PFSK-1 (cell line): Measurements from ENCODE around the gene DMPK.

Source experiments
- FOXP2 ChIP-seq: optimal IDR thresholded peaks from 2 replicates; pipeline ENCODE3; 2011; ENCODE audit warnings: borderline replicate concordance, control low read depth, inconsistent platforms; ENCODE audit not compliant: insufficient read depth; ENCODE audit errors: extremely low read length, extremely low read depth
- POLR2AphosphoS5 ChIP-seq: IDR thresholded peaks from 2 replicates; pipeline ENCODE4 v1.6.1; 2012; ENCODE audit warnings: low read depth, mild to moderate bottlenecking, control low read depth, low read length, moderate library complexity
- REST ChIP-seq, 2 experiments: IDR thresholded peaks; 2 replicates each; pipeline versions ENCODE4 v1.6.1 to v1.8.0; 2011 to 2012; ENCODE audit warnings: low read depth in 2 of 2, low read length in 2 of 2, control low read depth in 1 of 2, inconsistent platforms in 1 of 2, mild to moderate bottlenecking in 1 of 2, moderate library complexity in 1 of 2; ENCODE audit not compliant: insufficient read depth in 1 of 2
- SIN3A ChIP-seq: IDR thresholded peaks from 2 replicates; pipeline ENCODE4 v1.6.1; 2012; ENCODE audit warnings: mild to moderate bottlenecking, low read length, moderate library complexity, borderline replicate concordance; ENCODE audit not compliant: insufficient read depth
- TAF1 ChIP-seq: IDR thresholded peaks from 2 replicates; pipeline ENCODE4 v1.6.1; 2012; ENCODE audit warnings: low read length, control low read depth, borderline replicate concordance; ENCODE audit not compliant: insufficient read depth

DMPK gene

GRCh38 chr19:45814851-45815480 is 32.7 kb upstream of the DMPK start, which contains the start of gene RSPH6A:
Gene RSPH6A (minus strand): TSS chr19:45815308. CDS start chr19:45815176, 132 bp downstream.
- no peak for TF ChIP-seq REST (IDR thresholded peaks at IDR 0.05; ENCODE audit: insufficient read depth in 1 of 2, low read depth in 2 of 2, low read length in 2 of 2)
- TF ChIP-seq SIN3A: no peak
- TF ChIP-seq POLR2AphosphoS5: 0 out of 2 replicates have a peak, but pooled peaks have one; percentile 12

GRCh38 chr19:45814166-45814780 is 32.0 kb upstream of the DMPK start:
- TF ChIP-seq SIN3A: no peak
- no peak for TF ChIP-seq POLR2AphosphoS5
- TF ChIP-seq REST (IDR thresholded peaks at IDR 0.05; ENCODE audit: insufficient read depth in 1 of 2, low read depth in 2 of 2, low read length in 2 of 2): no peak
- no peak for TF ChIP-seq TAF1
- TF ChIP-seq FOXP2: no peak

GRCh38 chr19:45812297-45812696 is 30.0 kb upstream of the DMPK start:
- TF ChIP-seq SIN3A (no peak), REST (IDR thresholded peaks at IDR 0.05; ENCODE audit: insufficient read depth in 1 of 2, low read depth in 2 of 2, low read length in 2 of 2) (no peak), FOXP2 (no peak), POLR2AphosphoS5 (no peak), TAF1 (no peak)

GRCh38 chr19:45809643-45810159 is 27.4 kb upstream of the DMPK start:
- TF ChIP-seq SIN3A (no peak), POLR2AphosphoS5 (no peak), TAF1 (no peak), FOXP2 (no peak), REST (IDR thresholded peaks at IDR 0.05; ENCODE audit: insufficient read depth in 1 of 2, low read depth in 2 of 2, low read length in 2 of 2) (no peak)
